ENCODE measurements around the gene TCEA2.

DNA sequence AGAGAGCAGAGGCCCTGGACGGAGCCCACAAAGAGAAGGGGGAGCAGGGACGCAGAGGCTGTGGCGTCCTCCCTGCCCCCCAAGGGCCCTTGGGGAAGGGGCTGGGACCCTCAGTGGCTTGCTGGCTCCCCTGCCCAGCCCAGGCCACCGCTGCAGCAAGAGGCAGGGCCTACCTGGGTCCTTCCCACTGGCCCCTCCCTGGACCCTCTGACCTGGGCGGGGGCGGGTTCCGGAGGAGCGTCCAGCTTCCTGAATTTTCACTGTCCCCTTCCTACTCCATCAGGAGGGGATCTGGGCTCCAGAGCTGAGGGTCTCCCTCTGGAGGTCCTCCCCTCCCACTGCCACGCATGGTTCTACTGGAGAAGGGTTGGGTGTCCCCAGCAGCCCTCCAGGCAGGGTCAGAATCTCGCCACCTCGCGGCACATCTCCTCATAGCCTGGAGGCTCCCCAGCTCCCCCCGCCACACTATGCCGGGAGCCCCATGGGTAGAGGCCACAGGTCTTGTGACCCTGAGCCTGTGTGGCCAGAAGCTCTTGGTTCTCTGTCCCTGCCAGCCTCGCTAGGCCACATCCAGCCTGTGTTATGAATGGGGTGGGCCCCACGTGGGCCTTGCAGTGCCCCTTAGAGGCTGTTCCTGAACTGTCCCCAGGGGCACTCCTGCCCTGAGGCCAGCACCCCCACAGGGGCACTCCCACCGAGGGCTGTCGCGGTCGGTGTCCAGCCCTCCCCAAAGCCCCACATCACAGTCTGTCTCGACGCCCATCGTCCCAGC is 12.6 kb upstream of the TCEA2 start:
- TF ChIP-seq TCF12 (IDR thresholded peaks at IDR 0.05; ENCODE audit: low read depth) (no peak), FOXM1 (IDR thresholded peaks at IDR 0.05; ENCODE audit: borderline replicate concordance, low read depth) (no peak), EP300 (IDR thresholded peaks at IDR 0.05; ENCODE audit: borderline replicate concordance) (no peak), CREB1 (IDR thresholded peaks at IDR 0.05; ENCODE audit: low read depth) (no peak), YY1 (IDR thresholded peaks at IDR 0.05; ENCODE audit: low read depth) (no peak), CEBPB (IDR thresholded peaks at IDR 0.05) (no peak)
- TF ChIP-seq, protein P1, sequence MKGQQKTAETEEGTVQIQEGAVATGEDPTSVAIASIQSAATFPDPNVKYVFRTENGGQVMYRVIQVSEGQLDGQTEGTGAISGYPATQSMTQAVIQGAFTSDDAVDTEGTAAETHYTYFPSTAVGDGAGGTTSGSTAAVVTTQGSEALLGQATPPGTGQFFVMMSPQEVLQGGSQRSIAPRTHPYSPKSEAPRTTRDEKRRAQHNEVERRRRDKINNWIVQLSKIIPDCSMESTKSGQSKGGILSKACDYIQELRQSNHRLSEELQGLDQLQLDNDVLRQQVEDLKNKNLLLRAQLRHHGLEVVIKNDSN (IDR thresholded peaks at IDR 0.05): no peak
- TF ChIP-seq, protein P2, sequence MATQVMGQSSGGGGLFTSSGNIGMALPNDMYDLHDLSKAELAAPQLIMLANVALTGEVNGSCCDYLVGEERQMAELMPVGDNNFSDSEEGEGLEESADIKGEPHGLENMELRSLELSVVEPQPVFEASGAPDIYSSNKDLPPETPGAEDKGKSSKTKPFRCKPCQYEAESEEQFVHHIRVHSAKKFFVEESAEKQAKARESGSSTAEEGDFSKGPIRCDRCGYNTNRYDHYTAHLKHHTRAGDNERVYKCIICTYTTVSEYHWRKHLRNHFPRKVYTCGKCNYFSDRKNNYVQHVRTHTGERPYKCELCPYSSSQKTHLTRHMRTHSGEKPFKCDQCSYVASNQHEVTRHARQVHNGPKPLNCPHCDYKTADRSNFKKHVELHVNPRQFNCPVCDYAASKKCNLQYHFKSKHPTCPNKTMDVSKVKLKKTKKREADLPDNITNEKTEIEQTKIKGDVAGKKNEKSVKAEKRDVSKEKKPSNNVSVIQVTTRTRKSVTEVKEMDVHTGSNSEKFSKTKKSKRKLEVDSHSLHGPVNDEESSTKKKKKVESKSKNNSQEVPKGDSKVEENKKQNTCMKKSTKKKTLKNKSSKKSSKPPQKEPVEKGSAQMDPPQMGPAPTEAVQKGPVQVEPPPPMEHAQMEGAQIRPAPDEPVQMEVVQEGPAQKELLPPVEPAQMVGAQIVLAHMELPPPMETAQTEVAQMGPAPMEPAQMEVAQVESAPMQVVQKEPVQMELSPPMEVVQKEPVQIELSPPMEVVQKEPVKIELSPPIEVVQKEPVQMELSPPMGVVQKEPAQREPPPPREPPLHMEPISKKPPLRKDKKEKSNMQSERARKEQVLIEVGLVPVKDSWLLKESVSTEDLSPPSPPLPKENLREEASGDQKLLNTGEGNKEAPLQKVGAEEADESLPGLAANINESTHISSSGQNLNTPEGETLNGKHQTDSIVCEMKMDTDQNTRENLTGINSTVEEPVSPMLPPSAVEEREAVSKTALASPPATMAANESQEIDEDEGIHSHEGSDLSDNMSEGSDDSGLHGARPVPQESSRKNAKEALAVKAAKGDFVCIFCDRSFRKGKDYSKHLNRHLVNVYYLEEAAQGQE (IDR thresholded peaks at IDR 0.05; ENCODE audit: low read depth): no peak

Data from Ishikawa (cell line).